ENCODE results near the gene TSPY2. TPM values are rescaled to one million over a fixed set of nuclear protein-coding genes. Genes with fewer than 3 reads are reported as not detected.
"Not testable (repeated sequence)": the region's sequence is repeated elsewhere in the genome, so short reads cannot be mapped to it uniquely, and the experiment has no call there.

Gene TSPY2, protein sequence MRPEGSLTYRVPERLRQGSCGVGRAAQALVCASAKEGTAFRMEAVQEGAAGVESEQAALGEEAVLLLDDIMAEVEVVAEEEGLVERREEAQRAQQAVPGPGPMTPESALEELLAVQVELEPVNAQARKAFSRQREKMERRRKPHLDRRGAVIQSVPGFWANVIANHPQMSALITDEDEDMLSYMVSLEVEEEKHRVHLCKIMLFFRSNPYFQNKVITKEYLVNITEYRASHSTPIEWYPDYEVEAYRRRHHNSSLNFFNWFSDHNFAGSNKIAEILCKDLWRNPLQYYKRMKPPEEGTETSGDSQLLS
- not detected for total RNA-seq
- long read RNA-seq, result 0 reads

DNA sequence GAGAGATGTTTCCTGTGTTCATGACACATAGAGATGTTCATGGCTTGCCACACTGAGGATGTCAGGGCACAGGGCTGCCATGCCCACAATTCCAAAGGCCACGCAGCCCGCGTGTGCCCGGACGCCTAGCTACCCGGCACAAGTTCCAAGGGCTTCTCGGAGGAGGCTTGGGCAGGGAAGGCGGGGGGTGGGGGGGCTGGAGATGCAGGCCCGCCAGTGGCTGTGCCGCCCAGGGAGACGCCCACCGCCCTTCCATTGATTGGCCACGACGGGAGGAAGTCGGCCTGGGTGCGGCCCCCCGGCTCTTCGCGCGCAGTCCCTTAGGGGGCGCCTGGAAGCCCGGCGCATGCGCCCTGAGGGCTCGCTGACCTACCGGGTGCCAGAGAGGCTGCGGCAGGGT, at the start of gene TSPY2:
Gene TSPY2, plus strand, starts transcription at position 301 of the 400 bp plus-strand sequence. Its CDS starts 46 bp downstream, at position 347.
- ATAC-seq (ENCODE audit: poor library complexity); DNase-seq: not testable (repeated sequence)

DNA sequence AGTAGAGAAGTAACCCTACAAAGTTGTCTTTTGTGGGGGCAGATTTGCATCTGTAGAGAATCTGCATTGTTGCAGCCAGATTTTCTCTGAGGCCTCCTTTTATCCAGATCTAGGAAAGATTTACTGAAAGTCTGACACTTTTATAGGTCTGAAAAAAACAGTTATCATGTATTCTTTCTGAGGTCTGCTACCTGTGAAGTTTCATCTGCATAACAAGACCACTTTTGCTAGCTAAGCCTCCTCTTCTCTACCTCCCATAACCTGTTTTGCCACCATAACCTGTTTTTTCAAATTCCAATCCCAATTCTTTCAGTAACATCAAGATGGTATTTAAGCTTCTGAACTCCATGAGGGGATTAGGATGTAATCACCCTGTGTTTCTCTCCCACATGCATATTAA, 36.5 kb upstream of the TSPY2 start:
- DNase-seq; ATAC-seq (ENCODE audit: poor library complexity); intact Hi-C loops (cut with DNase I): not testable (repeated sequence)

More for the DNA sequence above, at the start of gene TSPY2:
- intact Hi-C loops (cut with DNase I), result not testable (repeated sequence)

GRCh38 chrY:6217045-6217444, 29.0 kb upstream of the TSPY2 start:
- ATAC-seq (ENCODE audit: poor library complexity); DNase-seq; intact Hi-C loops (cut with DNase I): not testable (repeated sequence)

GRCh38 chrY:6269839-6270238, 23.8 kb downstream of the TSPY2 start:
- intact Hi-C loops (cut with DNase I); ATAC-seq (ENCODE audit: poor library complexity); DNase-seq: not testable (repeated sequence)

Data from Right ventricle myocardium superior (tissue), 1 donor.